NB4 (cell line): ENCODE results near the gene ANAPC10.

Experiments
- CTCF ChIP-seq: IDR thresholded peaks from one replicate; pipeline ENCODE4 v1.5.1; 2012; ENCODE audit warnings: low read depth, low read length
- MAX ChIP-seq: IDR thresholded peaks from 2 replicates; pipeline ENCODE4 v1.6.1; 2011; ENCODE audit warnings: low read depth, low read length
- POLR2A ChIP-seq: IDR thresholded peaks from 2 replicates; pipeline ENCODE4 v1.6.1; 2011; ENCODE audit warnings: mild to moderate bottlenecking; ENCODE audit not compliant: insufficient read length; ENCODE audit errors: extremely low read depth

GRCh38 chr4:145099653-145100052 is 1.7 kb upstream of the ANAPC10 start:
- no peak for TF ChIP-seq CTCF
- no peak for TF ChIP-seq POLR2A
- no peak for TF ChIP-seq MAX
